Measurements from ENCODE around the gene MNDA. TPM values are rescaled to one million over a fixed set of nuclear protein-coding genes. Genes with fewer than 3 reads are reported as not detected.

Gene MNDA
- total and polyA plus RNA-seq, 2 of the 8 experiments (the other 6 are each of a cell fraction or from before 2014, with no cell fraction given): not detected

GRCh38 chr1:158793604-158794003, 37.5 kb upstream of the MNDA start:
- ChIA-PET POLR2A (ENCODE audit: partially characterized antibody) (no interaction called here), CTCF (ENCODE audit: partially characterized antibody) (interaction anchor here (0.6 to 2.9 kb wide), 20 partner anchors 9 to 433 kb away, joined by 3 to 10 read pairs (median 4); no protein-coding TSS in a partner anchor)
- no peak overlapping the region for H3K18ac ChIP-seq (ENCODE audit: extremely low read depth, low read length)
- H2AFZ ChIP-seq (ENCODE audit: low read length): no peak overlapping the region
- H3K4ac ChIP-seq (replicated peaks; ENCODE audit: insufficient read length, low read depth, low read length): no peak overlapping the region
- no peak overlapping the region for H2BK120ac ChIP-seq (replicated peaks; ENCODE audit: low read depth, low read length)
- no peak overlapping the region for H3K56ac ChIP-seq (replicated peaks; ENCODE audit: insufficient read length, low read depth, low read length)
- FAIRE-seq (peak; percentile 79), DNase-seq (ENCODE audit: low read depth in 1 of 2, low spot score in 2 of 2) (peak in 1 of 2 experiments; percentile 58)
- no peaks in the 10 kb centered on the region for H3K4me1 ChIP-seq (replicated peaks in 1 of 4; ENCODE audit: control insufficient read depth in 3 of 4, insufficient read depth in 4 of 4, low read length in 3 of 4)
- H4K20me1 ChIP-seq (replicated peaks in 1 of 2; ENCODE audit: control insufficient read depth in 1 of 2, insufficient read depth in 2 of 2, low read length in 2 of 2): no peaks in the 10 kb centered on the region
- no peak overlapping the region for H3K4me3 ChIP-seq (ENCODE audit: extremely low read depth in 1 of 4, insufficient read depth in 2 of 4, low read depth in 3 of 4, low read length in 4 of 4)
- no peak overlapping the region for H4K91ac ChIP-seq (replicated peaks; ENCODE audit: insufficient read length, low read length)
- H3K27me3 ChIP-seq (replicated peaks in 1 of 4; ENCODE audit: control insufficient read depth in 3 of 4, extremely low read depth in 1 of 4, insufficient read depth in 3 of 4, low read length in 3 of 4): no peaks in the 10 kb centered on the region
- H2BK5ac ChIP-seq (ENCODE audit: low read depth, low read length): no peak overlapping the region
- WGBS, 2 experiments (ENCODE audit: extremely low coverage in 1 of 2, insufficient coverage in 1 of 2, insufficient read length in 1 of 2, insufficient replicate concordance in 2 of 2, low coverage in 1 of 2, low lambda C conversion rate in 2 of 2, missing lambda C conversion rate in 1 of 2): 87% methylated on average over 2 of the region's 2 CpGs; no CpG with 5 or more reads in 1 of the 2 experiments
- no peak overlapping the region for H4K5ac ChIP-seq (ENCODE audit: insufficient read length, low read depth, low read length)
- H2BK12ac ChIP-seq (ENCODE audit: low read depth, low read length): no peak overlapping the region
- H2BK15ac ChIP-seq (ENCODE audit: low read length): no peak overlapping the region
- TF ChIP-seq CEBPB (IDR thresholded peaks at IDR 0.05; ENCODE audit: low read depth, low read length) (0 out of 2 replicates have a peak, but pooled peaks have one; percentile 15), SIN3A (conservative IDR thresholded peaks at IDR 0.05 in 1 of 2, IDR thresholded peaks at IDR 0.05 in 1 of 2; ENCODE audit: low read depth in 1 of 2, low read length in 2 of 2) (no peak), CTCF (IDR thresholded peaks at IDR 0.05; ENCODE audit: control extremely low read depth in 1 of 3, insufficient read depth in 1 of 3, low read depth in 1 of 3, low read length in 3 of 3) (peak in 2 of 3 experiments; percentile 66 to 71; a peak in 3 of 4 replicates), SP2 (IDR thresholded peaks at IDR 0.05; ENCODE audit: low read length) (no peak), EGR1 (IDR thresholded peaks at IDR 0.05; ENCODE audit: borderline replicate concordance, low read depth, low read length) (no peak), RAD21 (IDR thresholded peaks at IDR 0.05 in 1 of 2, conservative IDR thresholded peaks at IDR 0.05 in 1 of 2; ENCODE audit: low read depth in 2 of 2, low read length in 2 of 2) (peak; percentile 70 to 78), TCF12 (IDR thresholded peaks at IDR 0.05; ENCODE audit: low read depth, low read length) (peak; percentile 51; the same call in 1 of the 2 replicates)
- no peaks in the 10 kb centered on the region for H3K36me3 ChIP-seq (ENCODE audit: control insufficient read depth in 2 of 4, insufficient read depth in 4 of 4, low read length in 3 of 4)
- no peak overlapping the region for H4K8ac ChIP-seq (ENCODE audit: extremely low read depth, insufficient read depth, low read length)
- H2BK20ac ChIP-seq (ENCODE audit: low read length): no peak overlapping the region
- H3K27ac ChIP-seq (ENCODE audit: low read depth, low read length): no peak overlapping the region
- H3K9ac ChIP-seq (replicated peaks in 1 of 4; ENCODE audit: extremely low read depth in 1 of 4, low read depth in 3 of 4, low read length in 3 of 4): no peak overlapping the region
- H3K23me2 ChIP-seq (ENCODE audit: low read depth, low read length): no peaks in the 10 kb centered on the region
- H3K4me2 ChIP-seq (ENCODE audit: insufficient read depth in 1 of 2, low read depth in 2 of 2, low read length in 2 of 2): no peak overlapping the region
- no peak overlapping the region for H3K23ac ChIP-seq (ENCODE audit: insufficient read length)
- H2AK5ac ChIP-seq (ENCODE audit: low read depth, low read length): no peak overlapping the region
- no peaks in the 10 kb centered on the region for H3K79me2 ChIP-seq (ENCODE audit: control insufficient read depth in 1 of 2, insufficient read depth in 2 of 2, low read length in 2 of 2)
- no peak overlapping the region for H3K14ac ChIP-seq (ENCODE audit: insufficient read length)
- H3K9me3 ChIP-seq (ENCODE audit: insufficient read depth in 2 of 2, low read depth in 1 of 2, low read length in 1 of 2): no peaks in the 10 kb centered on the region
- H3K79me1 ChIP-seq (ENCODE audit: low read depth, low read length): no peaks in the 10 kb centered on the region
